PC-9 (cell line): ENCODE results near the gene CYP27C1.

Source experiments
- EZH2 ChIP-seq: fragments of 200-600 bp; sonication (generic); IDR thresholded peaks from 2 replicates; pipeline ENCODE4 v1.8.0; 2017; ENCODE audit warnings: antibody characterized with exemption, low read depth
- TF ChIP-seq, protein P1 (sequence below): fragments of 200-600 bp; sonication (generic); conservative IDR thresholded peaks from 2 replicates; pipeline ENCODE4 v1.6.1; 2017; ENCODE audit warnings: mixed run types, antibody characterized with exemption, mild to moderate bottlenecking, moderate library complexity

- TF ChIP-seq, protein P1, sequence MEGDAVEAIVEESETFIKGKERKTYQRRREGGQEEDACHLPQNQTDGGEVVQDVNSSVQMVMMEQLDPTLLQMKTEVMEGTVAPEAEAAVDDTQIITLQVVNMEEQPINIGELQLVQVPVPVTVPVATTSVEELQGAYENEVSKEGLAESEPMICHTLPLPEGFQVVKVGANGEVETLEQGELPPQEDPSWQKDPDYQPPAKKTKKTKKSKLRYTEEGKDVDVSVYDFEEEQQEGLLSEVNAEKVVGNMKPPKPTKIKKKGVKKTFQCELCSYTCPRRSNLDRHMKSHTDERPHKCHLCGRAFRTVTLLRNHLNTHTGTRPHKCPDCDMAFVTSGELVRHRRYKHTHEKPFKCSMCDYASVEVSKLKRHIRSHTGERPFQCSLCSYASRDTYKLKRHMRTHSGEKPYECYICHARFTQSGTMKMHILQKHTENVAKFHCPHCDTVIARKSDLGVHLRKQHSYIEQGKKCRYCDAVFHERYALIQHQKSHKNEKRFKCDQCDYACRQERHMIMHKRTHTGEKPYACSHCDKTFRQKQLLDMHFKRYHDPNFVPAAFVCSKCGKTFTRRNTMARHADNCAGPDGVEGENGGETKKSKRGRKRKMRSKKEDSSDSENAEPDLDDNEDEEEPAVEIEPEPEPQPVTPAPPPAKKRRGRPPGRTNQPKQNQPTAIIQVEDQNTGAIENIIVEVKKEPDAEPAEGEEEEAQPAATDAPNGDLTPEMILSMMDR, result no peak
- TF ChIP-seq EZH2, result no peak
Measured at GRCh38 chr2:127157114-127157513, 63.0 kb downstream of the CYP27C1 start.
